ENCODE measurements around the gene ZDHHC9.

The ZDHHC9 gene

DNA sequence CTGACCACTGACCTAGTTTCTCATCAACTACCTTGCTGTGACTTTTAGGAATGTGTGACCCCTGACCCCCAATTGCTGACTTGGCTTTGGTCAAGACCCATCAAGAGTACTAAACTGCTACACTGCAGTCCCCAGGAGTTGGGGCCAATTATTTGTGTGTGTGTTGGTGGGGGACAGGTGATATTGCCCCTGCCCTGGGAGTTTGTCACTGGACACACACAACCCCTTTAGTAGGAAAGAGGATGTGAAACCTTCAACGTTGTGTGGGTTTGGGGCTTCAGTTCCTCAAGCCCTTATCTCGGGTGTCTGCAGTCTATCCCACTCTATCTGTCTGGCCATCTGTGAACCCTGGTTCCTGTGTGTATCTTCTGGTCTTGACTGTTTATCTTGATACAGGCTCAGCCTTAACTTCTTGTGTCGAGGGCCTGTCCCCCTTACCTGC lies 57.5 kb downstream of the ZDHHC9 start:
- DNase-seq (ENCODE audit: low read depth in 2 of 2): no peak

DNA sequence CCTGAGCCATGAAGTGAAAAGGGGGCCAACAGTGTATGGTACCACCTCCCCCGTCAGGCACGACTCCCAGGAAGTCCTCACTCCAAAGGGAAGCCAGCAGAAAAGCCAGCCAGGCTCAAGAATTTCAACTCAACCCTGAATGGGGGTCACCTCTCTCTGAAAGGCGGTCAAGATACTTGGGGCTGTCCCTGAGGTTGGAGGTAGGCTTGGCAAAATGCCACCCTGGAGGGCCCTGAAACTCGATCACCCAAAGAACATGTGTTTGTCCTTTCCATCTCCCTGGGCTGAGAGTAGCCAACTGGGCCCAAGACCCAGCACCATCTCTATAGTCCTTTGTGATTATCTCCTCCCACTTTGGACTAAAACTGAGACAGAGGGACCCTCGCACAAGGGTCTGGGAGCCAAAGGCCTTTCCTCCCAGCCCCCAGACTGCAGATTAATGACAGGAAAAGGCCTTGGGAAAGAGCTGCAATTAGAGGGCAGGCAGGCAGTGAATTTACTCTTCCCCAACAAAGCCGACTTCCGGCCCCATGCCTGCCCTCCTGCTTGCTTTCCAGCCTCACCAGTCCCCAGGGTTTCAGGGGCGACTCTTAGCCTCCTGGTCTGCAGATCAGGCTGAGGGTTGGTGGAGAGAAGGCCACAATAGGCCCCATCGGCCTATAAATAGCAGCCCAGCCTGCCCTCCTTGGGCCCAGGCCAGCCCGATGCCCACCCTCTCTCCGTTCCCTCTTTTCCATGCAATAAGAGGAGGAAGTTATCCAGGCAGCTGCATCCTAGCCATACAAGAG lies 58.3 kb downstream of the ZDHHC9 start:
- no peak for DNase-seq (ENCODE audit: low read depth in 2 of 2)

- no peak for DNase-seq (ENCODE audit: low read depth in 2 of 2)
These were observed 59.3 kb downstream of the ZDHHC9 start for GRCh38 chrX:129784371-129784770.

GRCh38 chrX:129783291-129783713 lies 60.4 kb downstream of the ZDHHC9 start:
- no peak for DNase-seq (ENCODE audit: low read depth in 2 of 2)

DNA sequence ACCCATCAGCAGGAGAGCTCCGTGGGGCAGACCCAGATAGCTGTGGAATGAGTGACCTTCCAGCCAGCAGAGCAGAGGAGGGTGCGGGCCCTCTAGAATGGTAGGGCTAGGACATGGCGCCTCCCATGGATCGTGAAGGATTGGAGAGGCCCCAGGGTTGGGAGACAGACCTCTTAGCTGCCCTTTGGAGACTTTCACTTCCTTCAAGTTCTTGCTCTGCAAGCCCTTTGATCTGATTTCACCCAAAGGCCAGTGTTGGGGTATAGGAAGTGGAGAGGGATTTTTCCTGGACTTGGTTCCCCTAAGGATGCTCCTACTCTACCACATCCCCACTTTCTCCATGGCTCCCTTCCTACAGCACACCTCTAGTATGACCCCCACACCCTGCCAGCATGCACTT lies 61.0 kb downstream of the ZDHHC9 start:
- no peak for DNase-seq (ENCODE audit: low read depth in 2 of 2)

DNA sequence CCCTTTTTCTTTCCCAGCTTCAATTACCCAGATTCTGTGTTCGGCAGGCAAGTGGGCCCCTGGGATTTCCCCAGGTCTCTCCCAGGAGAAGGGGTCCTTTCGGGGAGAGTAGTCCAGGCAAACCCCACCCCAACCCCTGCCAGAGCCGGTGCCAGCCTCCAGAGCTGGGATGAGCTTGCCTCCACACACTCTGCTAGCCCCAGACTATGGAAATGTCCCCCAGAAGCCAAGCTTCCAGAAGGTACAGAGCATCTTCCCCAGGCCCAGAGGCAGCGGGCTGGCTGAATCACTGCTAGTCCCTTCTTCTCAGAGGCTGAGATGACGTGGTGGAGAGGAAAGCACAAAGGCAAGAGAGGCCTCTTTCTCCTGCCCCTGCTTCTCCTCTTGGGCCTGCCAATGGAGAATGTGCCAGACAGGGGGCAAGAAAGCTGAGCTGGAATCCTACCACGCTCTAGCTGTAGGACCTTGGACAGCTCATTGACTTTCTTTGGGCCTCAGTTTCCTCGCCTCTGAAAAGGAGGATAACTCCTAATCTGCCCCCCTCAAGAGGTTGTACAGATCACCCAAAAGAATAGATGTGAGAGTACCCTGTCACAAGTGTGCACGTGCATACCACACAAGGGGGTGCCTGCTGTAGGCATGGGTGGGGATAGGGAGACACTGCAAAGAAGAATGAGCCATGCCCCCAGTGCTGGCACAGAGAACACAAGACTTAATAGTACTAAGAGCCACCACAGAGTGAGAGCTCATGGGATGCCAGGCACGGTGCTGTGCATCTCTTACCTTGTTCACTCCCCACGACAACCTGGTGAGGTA lies 61.8 kb downstream of the ZDHHC9 start:
- no peak for DNase-seq (ENCODE audit: low read depth in 2 of 2)

- peak in 1 of 2 donors; percentile 58 for DNase-seq (ENCODE audit: low read depth in 2 of 2)
These were observed 62.5 kb downstream of the ZDHHC9 start for GRCh38 chrX:129781134-129781672.

DNA sequence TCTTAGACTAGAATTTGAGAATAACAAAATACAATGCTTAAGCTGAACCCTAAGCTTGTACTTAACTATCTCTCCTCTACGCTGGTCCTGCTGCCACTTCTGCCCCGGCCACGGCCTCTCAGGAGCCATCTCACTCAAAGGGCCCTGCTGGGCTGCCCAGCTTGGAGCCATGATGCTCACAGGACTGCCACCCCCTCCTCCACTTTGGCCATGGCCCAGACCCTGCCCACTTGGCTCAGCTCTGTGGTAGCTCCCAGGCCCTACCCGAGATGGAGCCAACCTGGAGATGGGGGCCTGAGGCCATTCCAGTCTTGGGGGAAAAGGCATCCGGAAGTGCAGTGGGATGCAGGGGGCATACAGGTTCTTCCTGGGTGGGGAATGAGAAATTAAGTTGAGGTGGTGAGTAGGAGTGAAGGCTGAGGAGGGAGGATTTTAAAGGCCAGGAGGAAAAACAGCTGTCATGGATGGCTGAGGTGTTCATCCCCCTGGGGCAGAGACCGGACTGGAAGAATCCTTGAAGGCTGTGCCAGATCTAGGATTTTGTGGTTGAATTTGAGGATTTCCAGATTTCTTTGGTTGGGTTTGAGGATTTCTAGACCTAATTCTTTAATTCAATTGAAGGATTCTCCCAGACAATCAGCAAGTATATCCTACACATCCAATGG lies 63.1 kb downstream of the ZDHHC9 start:
- DNase-seq (ENCODE audit: low read depth in 2 of 2): no peak

DNA sequence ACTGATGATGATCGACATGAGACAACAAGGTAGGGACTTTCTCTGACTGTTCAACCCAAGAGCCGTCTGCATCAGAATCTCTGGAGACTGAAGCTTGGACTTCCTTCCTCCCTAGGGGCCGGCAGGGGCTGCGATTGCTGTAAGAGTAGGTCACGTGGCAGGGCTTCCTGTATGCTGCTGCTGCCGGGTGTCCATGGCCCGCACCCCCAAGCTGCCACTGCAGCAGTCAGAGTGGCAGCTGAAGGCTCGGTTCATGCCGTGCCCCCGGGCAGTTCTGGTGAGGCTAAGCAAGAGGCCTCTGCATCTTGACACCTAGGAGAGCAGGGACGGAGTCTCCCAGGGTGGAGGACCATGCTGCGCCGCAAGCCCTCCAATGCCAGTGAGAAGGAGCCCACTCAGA lies 63.9 kb downstream of the ZDHHC9 start, which contains the start of gene SASH3:
Gene SASH3 (plus strand): TSS at position 203 of the 400 bp plus-strand sequence. CDS start 149 bp downstream, at position 352.
- peak in 1 of 2 donors; percentile 34 for DNase-seq (ENCODE audit: low read depth in 2 of 2)

DNA sequence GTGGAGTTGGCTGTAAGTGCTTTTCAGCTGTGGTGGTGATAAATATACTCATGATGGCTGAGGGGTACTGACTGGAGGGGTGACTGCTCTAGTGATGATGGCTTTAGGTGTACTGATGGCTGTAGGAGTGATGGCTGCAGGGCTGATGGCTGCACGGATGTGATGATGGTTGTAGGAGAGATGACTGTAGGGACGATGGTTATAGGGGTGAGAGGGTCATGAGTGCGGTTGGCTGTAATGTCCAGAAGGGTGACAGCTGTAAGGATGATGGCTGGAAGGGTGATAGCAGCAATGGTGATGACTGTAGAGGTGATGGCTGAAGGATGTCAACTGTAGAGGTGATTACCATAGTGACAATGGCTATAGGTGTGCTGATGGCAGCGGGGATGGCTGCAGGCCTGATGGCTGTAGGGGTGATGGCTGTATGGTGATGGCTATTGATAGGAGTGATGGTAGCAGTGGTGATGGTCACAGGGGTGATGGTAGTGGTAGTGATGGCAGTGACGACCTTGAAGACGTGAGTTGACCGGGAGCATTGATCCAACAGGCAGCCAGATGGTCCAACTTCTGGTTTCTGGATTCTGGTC lies 64.5 kb downstream of the ZDHHC9 start:
- DNase-seq (ENCODE audit: low read depth in 2 of 2): no peak

GRCh38 chrX:129777218-129778030 lies 66.3 kb downstream of the ZDHHC9 start:
- no peak for DNase-seq (ENCODE audit: low read depth in 2 of 2)

DNA sequence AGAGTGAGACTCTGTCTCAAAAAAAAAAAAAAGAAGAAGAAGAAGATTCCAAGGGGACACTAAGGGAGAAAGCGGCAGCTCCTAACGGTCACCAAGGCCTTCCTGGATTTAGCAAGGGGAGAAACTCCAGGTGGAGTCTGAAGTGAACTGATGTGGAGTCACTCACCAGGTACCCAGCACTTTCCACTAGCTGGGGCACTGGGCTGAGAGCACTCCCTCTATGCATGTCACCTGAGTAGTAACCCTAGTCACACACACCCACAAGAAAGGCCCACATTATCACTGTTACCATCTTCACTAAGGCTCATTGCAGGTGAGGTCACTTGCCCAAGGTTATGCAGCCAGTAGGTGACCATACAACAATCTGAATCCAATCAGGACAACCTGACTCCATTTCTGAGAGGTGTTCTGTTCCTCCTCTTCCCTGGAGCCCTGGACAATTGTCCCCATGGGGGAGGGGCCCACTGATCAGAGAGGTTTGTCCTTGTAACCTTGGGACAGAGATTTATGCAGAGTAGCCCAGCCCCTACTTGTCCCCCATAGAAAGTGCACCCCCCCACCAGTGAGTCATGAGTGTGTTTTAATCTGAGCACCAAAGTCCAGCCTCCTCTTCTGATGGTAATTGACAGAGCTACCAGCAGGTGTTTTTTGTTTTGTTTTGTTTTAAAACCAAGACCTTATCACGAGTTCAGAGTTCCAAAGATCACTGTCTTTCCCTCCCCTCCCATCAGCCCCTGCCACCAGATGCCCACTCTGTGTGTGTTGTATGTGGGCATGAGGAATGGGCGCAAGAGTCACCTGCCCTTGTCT lies 69.8 kb downstream of the ZDHHC9 start:
- DNase-seq (ENCODE audit: low read depth in 2 of 2): no peak

GRCh38 chrX:129772796-129773431 lies 70.8 kb downstream of the ZDHHC9 start:
- DNase-seq (ENCODE audit: low read depth in 2 of 2): no peak

GRCh38 chrX:129771266-129771995 lies 72.3 kb downstream of the ZDHHC9 start:
- DNase-seq (ENCODE audit: low read depth in 2 of 2): no peak

DNA sequence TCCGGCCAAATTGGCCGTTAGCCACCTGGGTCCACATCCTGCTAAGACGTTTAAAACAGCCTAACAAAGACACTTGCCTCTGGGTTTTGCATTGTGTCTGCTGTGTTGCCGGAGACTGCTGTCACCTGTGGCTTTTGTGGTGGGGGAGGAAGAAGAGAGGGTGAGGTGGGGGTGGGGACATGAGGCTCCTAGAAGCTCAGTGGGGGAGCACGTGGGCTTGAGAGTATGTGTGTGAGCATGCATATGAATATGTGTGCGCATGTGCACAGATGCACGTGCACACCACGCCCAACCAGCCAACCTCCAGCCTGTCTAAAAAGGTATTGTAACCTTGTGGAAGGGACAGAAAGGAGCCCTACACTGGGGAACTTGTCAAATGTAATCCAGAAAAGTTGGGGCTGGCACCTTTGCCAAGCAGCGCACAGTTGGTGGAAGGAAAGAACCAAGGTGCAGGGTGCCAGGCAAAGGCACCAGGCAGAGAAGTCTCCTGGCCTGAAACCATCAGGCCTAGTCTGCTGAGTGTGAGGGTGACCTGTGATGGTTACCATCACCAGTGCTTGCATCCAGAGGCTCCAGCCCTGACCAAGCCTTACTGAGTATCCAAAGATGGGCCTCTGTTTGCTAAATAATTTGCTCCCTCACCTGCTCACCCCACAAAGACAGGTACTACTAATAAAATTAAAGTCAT lies 74.1 kb downstream of the ZDHHC9 start:
- DNase-seq (ENCODE audit: low read depth in 2 of 2): peak in 1 of 2 donors; percentile 60

DNA sequence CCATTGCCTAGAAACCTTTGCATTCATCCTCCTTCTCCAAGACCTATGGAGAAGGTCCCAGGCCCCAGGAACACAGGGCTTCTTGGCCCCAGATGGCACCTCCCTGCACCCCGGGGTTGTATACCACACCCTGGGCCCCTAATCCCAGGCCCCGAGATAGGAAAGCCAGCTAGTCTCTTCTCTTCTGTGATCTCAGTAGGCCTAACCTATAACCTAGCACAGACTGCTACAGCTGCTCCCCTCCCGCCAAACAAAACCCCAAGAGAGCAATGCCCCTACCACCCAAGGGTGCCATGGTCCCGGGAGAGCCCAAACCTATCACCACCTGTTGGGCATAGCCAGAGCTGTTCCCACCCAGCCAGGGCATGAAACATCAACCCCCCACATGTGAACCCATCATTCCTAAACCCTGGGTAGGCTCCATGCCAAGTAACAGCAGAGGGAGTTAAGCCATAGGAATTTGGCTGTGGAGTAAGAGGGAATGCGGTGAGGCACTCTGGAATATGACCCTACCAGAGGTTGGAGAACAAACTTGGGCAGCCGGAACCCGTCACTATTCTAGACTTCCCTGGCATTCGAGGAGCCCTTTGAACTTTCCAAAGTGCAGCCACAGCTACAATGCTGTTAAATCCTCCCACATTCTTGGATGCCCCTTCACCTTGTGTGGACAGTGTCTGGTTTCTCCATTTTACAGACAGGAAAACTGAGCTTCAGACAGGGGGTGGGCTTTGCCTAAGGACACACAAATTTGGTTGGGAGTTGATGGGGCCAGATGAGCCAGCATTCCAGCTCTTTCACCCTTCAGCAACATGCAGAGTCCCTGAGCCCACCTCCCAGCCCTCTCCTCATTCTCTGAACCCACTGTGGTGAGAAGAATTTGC lies 74.9 kb downstream of the ZDHHC9 start:
- no peak for DNase-seq (ENCODE audit: low read depth in 2 of 2)

DNA sequence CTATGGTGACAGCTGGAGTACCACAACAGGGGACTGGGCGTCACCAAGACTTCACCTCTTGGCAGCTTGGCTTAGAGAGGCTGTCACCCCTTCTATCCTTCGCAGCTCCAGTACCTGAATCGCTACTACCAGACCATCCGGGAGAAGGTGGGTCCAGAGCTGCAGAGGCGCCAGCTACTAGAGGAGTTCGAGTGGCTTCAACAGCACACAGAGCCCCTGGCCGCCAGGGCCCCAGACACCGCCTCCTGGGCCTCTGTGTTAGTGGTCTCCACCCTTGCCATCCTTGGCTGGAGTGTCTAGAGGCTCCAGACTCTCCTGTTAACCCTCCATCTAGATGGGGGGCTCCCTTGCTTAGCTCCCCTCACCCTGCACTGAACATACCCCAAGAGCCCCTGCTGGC lies 75.5 kb downstream of the ZDHHC9 start:
- DNase-seq (ENCODE audit: low read depth in 2 of 2): no peak
